WTC11 (cell line): ENCODE results near the gene DNMT3A. TPM values are rescaled to one million over a fixed set of nuclear protein-coding genes. Genes with fewer than 3 reads are reported as not detected.

Experiments
- ATAC-seq: fragments of 200-7000 bp; cut with Tn5 transposase; 2 replicates; pipeline ENCODE4 v1.10.0; 2021; ENCODE audit warnings: mild to moderate bottlenecking, moderate library complexity
- CTCF ChIA-PET: fragments of 300-600 bp; sonication (Branson Sonifier 250); formaldehyde crosslinking; loops from one replicate; lab custom pipeline; 2021; ENCODE audit warnings: antibody characterized with exemption; lab: Charles Lee
- POLR2A ChIA-PET: fragments of 350-600 bp; sonication (Branson Sonifier 250); formaldehyde crosslinking; loops from one replicate; lab custom pipeline; 2021; ENCODE audit warnings: antibody characterized with exemption; lab: Charles Lee
- DNase-seq: peaks from one replicate; pipeline ENCODE4 v3.0.0; 2021; ENCODE audit warnings: low spot score
- H3K27ac Mint-ChIP-seq: 2 replicates; pipeline ENCODE4 v1.8.0; 2021; ENCODE audit warnings: mixed read lengths
- H3K27me3 Mint-ChIP-seq: 2 replicates; pipeline ENCODE4 v1.8.0; 2021; ENCODE audit warnings: low read depth, mild to moderate bottlenecking, moderate library complexity, mixed read lengths
- H3K36me3 Mint-ChIP-seq: 2 replicates; pipeline ENCODE4 v1.8.0; 2021; ENCODE audit warnings: mixed read lengths
- H3K4me1 Mint-ChIP-seq: 2 replicates; pipeline ENCODE4 v1.8.0; 2022; ENCODE audit warnings: mixed read lengths
- H3K4me3 Mint-ChIP-seq: 2 replicates; pipeline ENCODE4 v1.8.0; 2021; ENCODE audit warnings: mild to moderate bottlenecking, moderate library complexity, mixed read lengths
- H3K9me3 Mint-ChIP-seq: 2 replicates; pipeline ENCODE4 v1.8.0; 2021; ENCODE audit warnings: mixed read lengths
- AR ChIP-seq: fragments of 250-450 bp; sonication (Bioruptor Pico); IDR thresholded peaks from 2 replicates; pipeline ENCODE4 v1.9.0; 2021; ENCODE audit warnings: mild to moderate bottlenecking
- CBFB ChIP-seq: sonication (generic); formaldehyde crosslinking; IDR thresholded peaks from 2 replicates; pipeline ENCODE4 v1.8.1; 2022; ENCODE audit warnings: mild to moderate bottlenecking, low read depth, missing genetic modification reagents
- CREB1 ChIP-seq: sonication (generic); formaldehyde crosslinking; IDR thresholded peaks from 2 replicates; pipeline ENCODE4 v1.8.0; 2023; ENCODE audit warnings: mild to moderate bottlenecking, missing genetic modification reagents
- EMX1 ChIP-seq: fragments of 250-450 bp; sonication (Bioruptor Pico); IDR thresholded peaks from 2 replicates; pipeline ENCODE4 v1.8.0; 2021; ENCODE audit warnings: mild to moderate bottlenecking
- ESRRA ChIP-seq: sonication (generic); formaldehyde crosslinking; IDR thresholded peaks from 2 replicates; pipeline ENCODE4 v1.8.1; 2022; ENCODE audit warnings: mild to moderate bottlenecking, missing genetic modification reagents, borderline replicate concordance
- GABPB1 ChIP-seq: sonication (generic); formaldehyde crosslinking; IDR thresholded peaks from 2 replicates; pipeline ENCODE4 v1.8.1; 2023; ENCODE audit warnings: mild to moderate bottlenecking, missing genetic modification reagents
- HMGXB4 ChIP-seq: sonication (generic); formaldehyde crosslinking; IDR thresholded peaks from 2 replicates; pipeline ENCODE4 v1.8.1; 2023; ENCODE audit warnings: mild to moderate bottlenecking, moderate library complexity, missing genetic modification reagents
- MXD4 ChIP-seq: fragments of 250-450 bp; sonication (Bioruptor Pico); IDR thresholded peaks from 2 replicates; pipeline ENCODE4 v1.8.0; 2021; ENCODE audit warnings: mild to moderate bottlenecking, moderate library complexity, borderline replicate concordance
- NFATC4 ChIP-seq: fragments of 250-450 bp; sonication (Bioruptor Pico); IDR thresholded peaks from 2 replicates; pipeline ENCODE4 v1.9.0; 2021; ENCODE audit warnings: mild to moderate bottlenecking
- NFE2L1 ChIP-seq: sonication (generic); formaldehyde crosslinking; IDR thresholded peaks from 2 replicates; pipeline ENCODE4 v1.8.1; 2023; ENCODE audit warnings: missing genetic modification reagents
- NR2C2 ChIP-seq: sonication (generic); formaldehyde crosslinking; IDR thresholded peaks from 2 replicates; pipeline ENCODE4 v1.8.0; 2022; ENCODE audit warnings: mild to moderate bottlenecking, missing genetic modification reagents
- ZBTB21 ChIP-seq: sonication (generic); formaldehyde crosslinking; IDR thresholded peaks from 2 replicates; pipeline ENCODE4 v1.8.1; 2023; ENCODE audit warnings: mild to moderate bottlenecking, missing genetic modification reagents, borderline replicate concordance
- ZNF425 ChIP-seq: fragments of 250-450 bp; sonication (Bioruptor Pico); conservative IDR thresholded peaks from 2 replicates; pipeline ENCODE4 v1.9.0; 2021; ENCODE audit warnings: mild to moderate bottlenecking
- total RNA-seq: library from RNA; stranded (reverse); gene quantifications from 3 replicates; pipeline ENCODE4 v1.2.3, GENCODE V29; 2021
- TF ChIP-seq, protein P1 (sequence below): sonication (generic); formaldehyde crosslinking; IDR thresholded peaks from 2 replicates; pipeline ENCODE4 v1.8.1; 2022; ENCODE audit warnings: missing genetic modification reagents, borderline replicate concordance
- TF ChIP-seq, protein P2 (sequence below): fragments of 250-450 bp; sonication (Bioruptor Pico); IDR thresholded peaks from 2 replicates; pipeline ENCODE4 v1.9.0; 2021; ENCODE audit warnings: moderate library complexity, mild to moderate bottlenecking, inconsistent platforms, borderline replicate concordance
- TF ChIP-seq, protein P3 (sequence below): sonication (generic); formaldehyde crosslinking; IDR thresholded peaks from 2 replicates; pipeline ENCODE4 v1.8.1; 2022; ENCODE audit warnings: low read depth, mild to moderate bottlenecking, moderate library complexity, missing genetic modification reagents, borderline replicate concordance

Gene DNMT3A
- total RNA-seq, 1 experiment from 2014 or later = 154 TPM

DNA sequence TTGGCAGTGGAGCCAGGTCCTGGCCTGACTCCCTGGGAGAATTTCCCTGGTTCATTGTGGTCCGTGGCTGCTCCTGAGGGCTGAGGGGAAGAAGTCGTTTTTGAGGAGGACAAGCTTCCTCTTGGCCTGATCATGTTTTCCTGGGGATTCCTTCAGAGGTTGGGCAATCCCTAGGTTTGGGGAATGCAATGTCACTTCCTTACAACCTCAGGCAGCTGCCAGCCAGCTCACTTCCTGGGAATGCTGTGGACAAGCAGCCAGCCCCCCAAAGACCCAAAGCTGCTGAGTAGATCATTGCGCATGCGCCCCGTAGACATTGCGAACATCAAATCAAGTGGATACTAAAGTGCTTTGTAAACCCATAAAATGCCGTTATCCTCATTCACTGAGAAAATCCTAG lies 7.7 kb upstream of the DNMT3A start:
- ATAC-seq (no peak), DNase-seq (no peak)
- Mint-ChIP-seq H3K27me3 (peaks cover 22% of the 10 kb centered on the region), H3K4me3 (no peak overlapping the region), H3K36me3 (no peaks in the 10 kb centered on the region), H3K4me1 (0 out of 2 replicates have a peak, but pooled peaks cover 2% of the 10 kb centered on the region), H3K9me3 (no peaks in the 10 kb centered on the region), H3K27ac (no peak overlapping the region)
- POLR2A ChIA-PET = no interaction called here
- TF ChIP-seq, protein P1, sequence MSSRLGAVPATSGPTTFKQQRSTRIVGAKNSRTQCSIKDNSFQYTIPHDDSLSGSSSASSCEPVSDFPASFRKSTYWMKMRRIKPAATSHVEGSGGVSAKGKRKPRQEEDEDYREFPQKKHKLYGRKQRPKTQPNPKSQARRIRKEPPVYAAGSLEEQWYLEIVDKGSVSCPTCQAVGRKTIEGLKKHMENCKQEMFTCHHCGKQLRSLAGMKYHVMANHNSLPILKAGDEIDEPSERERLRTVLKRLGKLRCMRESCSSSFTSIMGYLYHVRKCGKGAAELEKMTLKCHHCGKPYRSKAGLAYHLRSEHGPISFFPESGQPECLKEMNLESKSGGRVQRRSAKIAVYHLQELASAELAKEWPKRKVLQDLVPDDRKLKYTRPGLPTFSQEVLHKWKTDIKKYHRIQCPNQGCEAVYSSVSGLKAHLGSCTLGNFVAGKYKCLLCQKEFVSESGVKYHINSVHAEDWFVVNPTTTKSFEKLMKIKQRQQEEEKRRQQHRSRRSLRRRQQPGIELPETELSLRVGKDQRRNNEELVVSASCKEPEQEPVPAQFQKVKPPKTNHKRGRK = no peak
- TF ChIP-seq, protein P2, sequence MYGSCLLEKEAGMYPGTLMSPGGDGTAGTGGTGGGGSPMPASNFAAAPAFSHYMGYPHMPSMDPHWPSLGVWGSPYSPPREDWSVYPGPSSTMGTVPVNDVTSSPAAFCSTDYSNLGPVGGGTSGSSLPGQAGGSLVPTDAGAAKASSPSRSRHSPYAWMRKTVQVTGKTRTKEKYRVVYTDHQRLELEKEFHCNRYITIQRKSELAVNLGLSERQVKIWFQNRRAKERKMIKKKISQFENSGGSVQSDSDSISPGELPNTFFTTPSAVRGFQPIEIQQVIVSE (CRISPR knock-in tag) = no peak
- TF ChIP-seq NFATC4 (no peak), MXD4 (CRISPR knock-in tag) (no peak), ZBTB21 (CRISPR knock-in tag) (no peak), CBFB (no peak), ZNF425 (CRISPR knock-in tag) (no peak)
- CTCF ChIA-PET = interaction anchor here (1.2 to 7.5 kb wide), 3 partner anchors 13 to 315 kb away, joined by 3 to 69 read pairs (median 5); no protein-coding TSS in a partner anchor

DNA sequence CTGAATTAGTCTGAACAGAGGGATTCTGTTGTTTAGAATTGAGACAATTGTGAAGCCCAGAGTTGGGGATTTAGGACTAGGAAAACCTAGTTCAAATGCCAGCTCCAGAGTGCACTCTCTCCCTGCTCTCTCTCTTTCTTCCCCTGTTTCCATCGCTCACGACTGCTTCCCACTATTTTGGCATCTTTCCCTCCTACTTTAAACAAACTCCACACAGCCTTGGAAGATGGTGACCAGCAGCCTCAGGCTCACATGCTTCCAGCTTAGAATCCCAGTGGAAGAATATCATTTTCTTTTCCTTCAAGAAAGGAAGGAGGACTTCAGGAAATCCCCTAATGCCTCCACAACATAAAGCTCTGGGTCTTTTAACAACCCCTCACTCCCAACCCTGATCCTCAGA lies 6.1 kb upstream of the DNMT3A start:
- ATAC-seq = no peak
- TF ChIP-seq NFE2L1 (no peak), ESRRA (CRISPR knock-in tag) (no peak), HMGXB4 (CRISPR knock-in tag) (no peak), GABPB1 (CRISPR knock-in tag) (no peak), NR2C2 (no peak), AR (CRISPR knock-in tag) (no peak), CREB1 (CRISPR knock-in tag) (no peak), EMX1 (CRISPR knock-in tag) (no peak)
- TF ChIP-seq, protein P3, sequence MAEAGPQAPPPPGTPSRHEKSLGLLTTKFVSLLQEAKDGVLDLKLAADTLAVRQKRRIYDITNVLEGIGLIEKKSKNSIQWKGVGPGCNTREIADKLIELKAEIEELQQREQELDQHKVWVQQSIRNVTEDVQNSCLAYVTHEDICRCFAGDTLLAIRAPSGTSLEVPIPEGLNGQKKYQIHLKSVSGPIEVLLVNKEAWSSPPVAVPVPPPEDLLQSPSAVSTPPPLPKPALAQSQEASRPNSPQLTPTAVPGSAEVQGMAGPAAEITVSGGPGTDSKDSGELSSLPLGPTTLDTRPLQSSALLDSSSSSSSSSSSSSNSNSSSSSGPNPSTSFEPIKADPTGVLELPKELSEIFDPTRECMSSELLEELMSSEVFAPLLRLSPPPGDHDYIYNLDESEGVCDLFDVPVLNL (CRISPR knock-in tag) = no peak
- TF ChIP-seq, protein P1 = no peak
- TF ChIP-seq, protein P2 (CRISPR knock-in tag) = no peak
- TF ChIP-seq, all 79 proteins: peak for 0
- Mint-ChIP-seq H3K4me3 (no peak overlapping the region), H3K4me1 (peaks cover 7% of the 10 kb centered on the region), H3K36me3 (no peaks in the 10 kb centered on the region), H3K27ac (no peak overlapping the region), H3K27me3 (peaks cover 32% of the 10 kb centered on the region), H3K9me3 (no peaks in the 10 kb centered on the region)
- CTCF ChIA-PET = interaction anchor here (1.6 to 7.5 kb wide), 4 partner anchors 14 to 39 kb away, joined by 5 to 69 read pairs (median 7); no protein-coding TSS in a partner anchor
- DNase-seq = no peak
- POLR2A ChIA-PET = no interaction called here
